IPS DF 4.7 (cell line): ENCODE results near the gene OR14C36.
"Not testable (repeated sequence)": the region's sequence is repeated elsewhere in the genome, so short reads cannot be mapped to it uniquely, and the experiment has no call there.

Source experiments
- DNase-seq: peaks from one replicate; pipeline ENCODE4 v3.0.0-alpha.2; 2013; ENCODE audit warnings: low spot score; ENCODE audit errors: extremely low read depth

OR14C36 gene, protein sequence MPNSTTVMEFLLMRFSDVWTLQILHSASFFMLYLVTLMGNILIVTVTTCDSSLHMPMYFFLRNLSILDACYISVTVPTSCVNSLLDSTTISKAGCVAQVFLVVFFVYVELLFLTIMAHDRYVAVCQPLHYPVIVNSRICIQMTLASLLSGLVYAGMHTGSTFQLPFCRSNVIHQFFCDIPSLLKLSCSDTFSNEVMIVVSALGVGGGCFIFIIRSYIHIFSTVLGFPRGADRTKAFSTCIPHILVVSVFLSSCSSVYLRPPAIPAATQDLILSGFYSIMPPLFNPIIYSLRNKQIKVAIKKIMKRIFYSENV

DNA sequence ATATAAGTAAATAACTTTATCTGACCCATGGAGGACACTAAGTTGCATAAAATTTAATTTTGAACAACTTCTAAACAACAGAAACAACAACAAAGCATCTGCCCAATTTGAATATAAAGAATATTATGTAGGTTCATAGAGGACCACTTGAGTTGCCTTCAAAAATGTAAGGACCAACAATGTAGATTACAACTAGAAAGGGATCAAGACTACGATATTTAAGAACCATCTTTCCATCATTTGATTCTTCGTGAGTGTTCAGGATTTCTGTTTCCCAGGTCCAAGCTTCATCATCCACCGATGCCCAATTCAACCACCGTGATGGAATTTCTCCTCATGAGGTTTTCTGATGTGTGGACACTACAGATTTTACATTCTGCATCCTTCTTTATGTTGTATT is at the start of gene OR14C36:
Gene OR14C36, plus strand, starts transcription at position 301 of the 400 bp plus-strand sequence. Its CDS starts 0 bp downstream, at position 301.
- DNase-seq: no peak

DNA sequence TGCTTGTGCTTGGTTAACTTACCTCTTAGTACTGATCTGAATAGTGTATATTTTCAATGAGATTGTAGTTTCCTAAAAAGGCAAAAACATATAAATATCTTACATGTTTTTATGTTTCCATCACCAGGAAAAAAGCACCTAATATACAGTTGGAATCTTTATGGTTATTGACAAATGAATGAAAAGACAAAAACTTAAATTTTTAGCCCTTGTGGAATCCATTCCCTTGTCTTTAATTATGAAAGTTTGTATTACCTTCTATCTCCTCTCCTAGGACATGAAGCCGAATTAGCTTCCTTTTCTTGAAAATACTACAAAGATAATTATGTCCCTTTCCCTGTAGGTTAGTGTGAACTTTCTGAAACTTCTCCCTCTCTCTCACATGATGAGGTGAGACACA is 45.3 kb upstream of the OR14C36 start, which contains the start of gene OR2T12:
Gene OR2T12, minus strand, starts transcription at position 101 of the 400 bp plus-strand sequence. CDS start 7,846 bp downstream, outside the sequence.
- DNase-seq: no peak

DNA sequence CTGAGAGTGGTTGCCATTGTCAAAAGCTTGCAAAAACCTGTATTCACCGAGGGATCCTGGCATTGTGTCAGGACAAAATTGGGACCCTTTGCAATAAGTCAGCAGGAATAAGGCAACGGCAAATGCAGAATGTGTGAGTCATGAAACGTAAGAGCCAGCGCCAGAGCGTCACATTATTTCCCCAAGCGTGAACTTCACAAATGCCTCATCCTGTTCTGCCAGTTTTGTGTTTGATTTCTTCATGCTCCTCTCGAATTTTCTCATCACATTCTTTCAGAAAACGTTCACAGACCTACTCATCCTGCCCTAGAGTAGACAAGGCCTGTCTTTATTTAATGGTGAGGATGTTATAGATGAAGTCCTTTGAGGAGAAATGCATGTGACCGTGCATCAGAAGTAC is 42.9 kb upstream of the OR14C36 start:
- DNase-seq: not testable (repeated sequence)

DNA sequence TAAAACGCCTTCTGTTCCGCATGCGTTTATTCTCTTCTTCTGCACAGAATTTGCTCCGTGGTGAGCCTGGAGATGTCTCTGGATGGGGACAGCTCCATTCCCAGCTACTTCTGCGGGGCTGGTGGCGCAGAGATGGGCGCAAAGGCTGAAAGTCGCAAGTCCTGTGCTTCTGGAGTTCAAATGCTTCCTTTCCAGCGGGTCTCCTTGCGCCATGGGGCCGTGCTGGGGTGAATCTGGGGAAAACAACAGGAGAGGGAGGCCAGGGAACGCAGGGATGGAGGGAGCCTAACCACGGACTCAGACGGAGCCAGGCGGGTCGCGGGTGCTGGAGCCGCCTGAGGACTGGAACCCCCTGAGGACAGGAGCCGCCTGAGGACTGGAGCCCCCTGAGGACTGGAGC is 42.5 kb upstream of the OR14C36 start:
- no peak for DNase-seq

DNA sequence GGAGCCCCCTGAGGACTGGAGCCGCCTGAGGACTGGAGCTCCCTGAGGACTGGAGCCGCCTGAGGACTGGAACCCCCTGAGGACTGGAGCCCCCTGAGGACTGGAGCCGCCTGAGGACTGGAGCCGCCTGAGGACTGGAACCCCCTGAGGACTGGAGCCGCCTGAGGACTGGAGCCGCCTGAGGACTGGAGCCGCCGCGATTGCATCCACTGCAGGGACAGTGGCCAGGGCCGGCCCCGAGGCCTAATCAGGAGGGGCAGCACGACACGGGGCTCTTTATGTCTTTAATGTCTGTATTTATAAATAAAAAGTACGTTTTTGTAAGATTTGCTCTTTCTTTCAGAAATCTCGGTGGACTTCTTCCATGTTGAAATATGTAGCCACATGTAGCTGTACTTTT is 41.8 kb upstream of the OR14C36 start:
- not testable (repeated sequence) for DNase-seq

DNA sequence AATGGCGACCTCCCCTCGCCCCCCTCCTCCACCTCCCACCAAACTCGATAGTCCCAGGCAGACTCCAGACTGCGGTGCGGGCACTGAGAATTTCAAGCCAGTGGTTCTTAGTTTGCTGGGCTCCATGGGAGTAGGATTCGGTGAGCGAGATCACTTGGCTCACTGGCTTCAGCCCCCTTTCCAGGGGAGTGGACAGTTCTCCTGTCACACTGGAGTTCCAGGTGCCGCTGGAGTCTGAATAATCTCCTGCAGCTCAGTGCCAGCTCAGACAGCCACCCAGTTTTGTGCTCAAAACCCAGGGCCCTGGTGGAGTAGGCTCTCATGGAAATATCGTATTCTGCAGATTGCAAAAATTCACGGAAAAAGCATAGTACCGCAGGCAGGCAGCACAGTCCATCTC is 31.8 kb upstream of the OR14C36 start:
- no peak for DNase-seq

DNA sequence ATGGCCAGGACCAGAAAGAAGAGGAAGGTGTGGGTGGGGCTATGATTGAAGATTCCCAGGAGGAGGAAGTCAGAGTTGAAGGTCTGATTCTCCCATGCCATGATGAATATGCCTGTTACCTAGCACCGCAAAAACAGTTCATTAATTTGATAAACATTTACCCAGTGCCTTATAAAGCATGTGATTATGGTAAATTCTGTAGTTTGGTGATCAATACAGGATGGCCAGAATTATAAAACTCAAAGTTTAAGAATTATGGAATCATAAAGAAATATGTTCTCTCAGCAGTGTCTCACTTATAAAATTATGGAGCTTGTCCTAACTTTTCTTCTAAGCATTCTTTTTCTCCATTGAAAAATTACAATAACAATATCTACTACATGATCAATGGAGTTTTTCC is 24.1 kb upstream of the OR14C36 start, which contains the start of gene OR2M7:
Gene OR2M7, minus strand, starts transcription at position 101 of the 400 bp plus-strand sequence. Its CDS starts 0 bp downstream, at position 101.
- no peak for DNase-seq

DNA sequence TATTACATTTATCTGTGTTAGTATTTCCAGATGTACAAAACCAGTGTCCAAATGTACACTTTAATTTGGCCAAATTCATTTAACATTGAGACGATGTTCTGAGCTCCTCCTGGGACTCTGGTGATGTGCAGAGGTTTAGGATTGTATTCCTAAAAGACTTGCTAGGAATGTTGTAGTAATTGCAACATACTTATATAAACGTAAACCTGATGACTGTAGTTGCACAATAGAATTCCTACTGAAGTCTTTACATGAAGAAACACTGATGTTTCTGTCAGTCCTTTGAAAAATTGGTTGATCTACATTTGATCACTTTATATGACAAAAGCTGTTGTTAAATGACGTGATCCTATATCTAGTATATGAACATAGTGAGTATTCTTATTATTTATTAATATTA is 5.1 kb upstream of the OR14C36 start:
- no peak for DNase-seq

DNA sequence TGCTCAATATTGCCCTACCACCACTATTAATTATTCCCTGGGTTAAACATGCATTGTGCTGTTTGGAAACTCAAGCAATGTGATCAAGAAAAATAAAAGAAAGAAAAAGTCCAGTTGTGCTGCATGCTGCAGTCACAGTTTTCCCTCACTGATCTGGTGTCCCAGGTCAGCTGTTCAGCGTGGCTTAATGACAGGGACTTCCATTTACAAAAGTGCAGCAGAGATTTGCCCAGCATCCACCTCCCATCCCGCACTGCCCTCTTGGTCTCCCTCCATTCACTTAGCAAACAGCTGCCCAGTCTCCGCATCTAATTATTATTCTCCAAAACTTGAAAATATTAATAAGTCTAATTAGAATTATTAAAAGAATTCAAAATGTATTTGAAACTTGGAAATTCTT is 10.8 kb downstream of the OR14C36 start:
- DNase-seq: no peak

DNA sequence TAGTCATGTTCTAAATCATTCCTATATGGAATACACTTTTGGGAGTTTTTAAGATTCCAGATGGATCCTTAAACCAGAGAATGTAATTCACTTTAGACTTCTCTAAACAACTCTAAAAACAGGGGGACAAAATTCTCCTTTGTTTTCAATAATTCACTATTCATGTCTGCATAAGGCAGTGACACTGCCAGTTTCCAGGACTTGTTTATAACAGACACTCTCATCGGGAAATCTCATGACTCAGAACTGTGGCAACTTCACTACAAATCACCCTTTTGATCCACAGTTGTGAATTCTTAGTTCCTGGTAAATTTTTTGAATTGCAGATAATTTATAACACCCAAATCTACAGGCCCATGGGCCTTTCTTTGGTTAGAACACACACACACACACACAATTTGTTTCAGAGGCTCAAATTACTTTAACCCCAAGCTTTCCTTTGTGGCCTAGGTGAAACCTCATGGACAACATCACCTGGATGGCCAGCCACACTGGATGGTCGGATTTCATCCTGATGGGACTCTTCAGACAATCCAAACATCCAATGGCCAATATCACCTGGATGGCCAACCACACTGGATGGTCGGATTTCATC is 12.6 kb downstream of the OR14C36 start, which contains the start of gene OR2T4:
Gene OR2T4, plus strand, starts transcription at position 545 of the 595 bp plus-strand sequence. Its CDS starts 0 bp downstream, at position 545.
- no peak for DNase-seq

DNA sequence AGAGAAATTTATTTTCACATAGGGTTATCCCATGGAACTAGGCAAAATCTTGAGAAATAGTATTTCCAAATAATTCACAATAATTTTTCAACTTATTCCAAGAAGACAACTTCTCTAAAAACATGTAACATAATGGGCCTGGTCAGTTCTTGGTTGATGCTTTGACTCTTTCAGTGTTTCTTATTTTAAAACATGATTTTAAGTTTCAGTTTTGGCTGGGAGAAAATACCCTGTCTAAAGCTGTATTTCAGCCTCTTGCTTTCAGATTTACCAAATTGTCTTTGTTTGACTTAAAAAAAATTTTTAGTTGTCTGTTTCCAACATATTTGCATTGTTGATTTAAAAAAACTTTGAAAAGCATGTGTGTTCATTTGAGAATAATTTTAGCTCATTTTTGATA is 18.0 kb downstream of the OR14C36 start:
- no peak for DNase-seq

DNA sequence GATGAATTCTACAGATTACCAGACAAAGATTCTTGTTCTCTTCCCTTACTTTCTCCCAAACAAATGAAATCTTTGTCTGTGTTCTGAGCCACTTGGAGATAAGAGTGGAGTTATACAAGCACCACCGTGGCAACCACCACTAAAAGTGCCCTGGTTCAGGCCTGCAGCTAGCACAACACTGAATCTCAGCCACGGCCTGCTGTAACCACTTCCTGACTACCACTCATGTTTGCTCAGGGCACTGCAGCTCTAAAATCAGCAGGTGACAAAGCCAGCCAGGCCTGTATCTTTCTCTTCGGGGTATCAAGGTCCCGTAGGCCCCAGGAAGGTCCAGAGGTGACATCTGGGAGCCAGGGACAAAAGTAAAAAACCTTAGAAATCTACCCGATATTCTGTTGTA is 23.8 kb downstream of the OR14C36 start:
- DNase-seq: no peak

DNA sequence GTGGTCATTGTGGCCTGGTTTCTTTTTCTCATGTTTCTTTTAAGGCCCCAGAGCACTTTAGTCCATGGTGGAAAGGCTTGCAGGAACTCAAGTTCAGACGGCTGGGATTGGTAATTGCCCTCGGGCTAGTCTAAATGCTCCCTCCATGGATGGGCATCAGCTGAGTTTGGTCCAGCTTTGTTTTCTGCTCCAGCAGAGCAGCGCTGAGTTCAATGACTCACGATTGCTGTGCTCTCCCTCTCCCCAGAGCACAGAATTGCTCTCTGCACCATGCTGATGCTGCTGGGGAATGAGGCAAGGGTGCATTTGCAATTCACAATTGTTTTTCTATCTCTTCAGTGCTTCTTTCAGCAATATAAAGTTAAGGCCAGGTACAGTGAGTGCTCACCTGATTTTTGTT is 25.2 kb downstream of the OR14C36 start:
- no peak for DNase-seq

DNA sequence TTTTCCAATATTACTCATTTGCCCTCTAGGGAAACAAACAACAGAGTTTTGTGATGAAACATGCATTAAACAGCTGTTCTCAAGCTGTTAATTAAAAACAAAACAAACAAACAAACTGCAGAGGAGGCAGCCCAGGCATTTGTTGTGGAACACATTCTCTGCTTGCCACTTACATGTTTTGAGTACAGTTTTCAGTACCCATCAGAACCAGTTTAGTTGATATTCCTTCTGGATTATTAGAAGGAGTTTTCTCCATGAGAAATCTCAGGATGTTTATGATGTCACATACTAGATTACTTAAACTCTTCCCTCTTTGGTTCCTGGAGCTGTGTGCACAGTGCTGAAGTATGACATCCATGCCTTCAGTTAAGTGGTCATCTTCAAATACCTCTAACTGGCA is 26.9 kb downstream of the OR14C36 start, which contains the start of gene OR2T6:
Gene OR2T6, plus strand, starts transcription at position 301 of the 400 bp plus-strand sequence. CDS start 11,863 bp downstream, outside the sequence.
- no peak for DNase-seq

DNA sequence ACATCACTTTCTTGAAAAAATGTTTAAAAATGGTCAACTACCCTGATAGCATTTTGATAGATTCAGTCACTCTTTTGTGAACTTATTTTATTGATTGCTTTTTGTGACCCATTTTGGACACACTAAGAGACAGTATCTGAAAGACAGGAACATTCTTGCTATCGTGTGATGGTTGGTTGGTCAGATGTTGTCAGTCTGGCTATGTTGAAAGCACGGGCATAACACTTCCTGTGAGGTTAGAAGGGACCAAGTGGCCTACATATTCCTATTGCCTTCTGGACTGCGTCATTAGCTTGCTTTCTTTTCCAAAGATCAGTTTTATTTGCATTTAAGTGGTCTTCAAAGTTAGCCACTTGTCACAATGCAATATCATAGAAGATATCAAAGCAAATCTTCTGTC is 28.3 kb downstream of the OR14C36 start:
- no peak for DNase-seq

DNA sequence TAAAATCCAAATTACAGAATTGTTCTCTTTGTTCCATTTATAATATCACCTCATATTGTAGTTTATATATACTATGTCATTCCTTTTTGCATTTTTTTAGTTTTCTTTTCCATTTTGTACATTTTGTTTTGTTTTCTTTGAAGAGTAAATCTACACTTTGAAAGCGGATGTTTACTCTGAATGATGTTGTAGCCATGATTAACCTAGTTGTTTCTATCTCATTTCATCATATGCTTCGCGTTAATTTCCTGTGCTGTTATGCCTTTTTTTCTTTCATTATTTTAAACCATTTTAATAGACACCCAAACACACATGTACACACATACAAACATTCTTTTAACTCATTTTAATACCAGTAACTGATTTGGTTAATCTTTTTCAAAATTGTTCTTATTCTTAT is 32.3 kb downstream of the OR14C36 start:
- no peak for DNase-seq

DNA sequence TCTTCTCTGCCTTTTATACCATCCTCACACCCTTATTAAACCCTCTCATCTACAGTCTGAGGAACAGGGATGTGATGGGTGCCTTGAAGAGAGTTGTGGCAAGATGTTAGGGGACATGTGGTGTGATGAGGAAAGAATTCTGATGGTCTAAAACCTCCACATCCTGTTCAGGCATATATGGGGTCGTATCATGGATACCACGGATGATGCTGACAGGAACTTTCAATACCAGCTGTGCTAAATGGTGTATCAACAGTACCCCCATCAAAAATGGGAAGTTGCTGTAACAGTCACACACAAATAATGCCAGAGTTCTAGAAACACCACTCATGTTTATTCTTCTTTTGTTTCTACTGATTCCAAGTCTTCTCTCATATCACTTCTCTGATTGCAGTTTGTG is 39.9 kb downstream of the OR14C36 start:
- DNase-seq: no peak

DNA sequence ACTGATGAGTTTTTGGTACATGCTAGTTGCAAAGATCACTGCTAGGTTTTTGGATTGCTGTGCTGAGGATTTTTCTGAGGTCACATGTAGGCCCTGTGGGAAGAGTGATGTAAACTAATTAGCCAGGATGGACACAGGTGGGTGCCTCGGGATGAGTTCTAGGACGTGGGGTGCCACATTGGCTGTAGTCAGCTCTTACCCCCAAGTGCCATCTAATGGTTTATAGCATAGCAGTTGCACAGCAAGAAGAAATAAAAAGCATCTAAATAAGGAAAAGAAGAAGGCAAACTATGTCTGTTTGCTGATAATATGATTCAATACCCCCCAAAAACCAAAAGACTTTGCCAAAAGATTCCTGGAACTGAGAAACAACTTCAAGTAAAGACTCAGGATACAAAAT is 44.5 kb downstream of the OR14C36 start:
- DNase-seq: no peak
